Measurements from ENCODE around the gene HIGD1A.

DNA sequence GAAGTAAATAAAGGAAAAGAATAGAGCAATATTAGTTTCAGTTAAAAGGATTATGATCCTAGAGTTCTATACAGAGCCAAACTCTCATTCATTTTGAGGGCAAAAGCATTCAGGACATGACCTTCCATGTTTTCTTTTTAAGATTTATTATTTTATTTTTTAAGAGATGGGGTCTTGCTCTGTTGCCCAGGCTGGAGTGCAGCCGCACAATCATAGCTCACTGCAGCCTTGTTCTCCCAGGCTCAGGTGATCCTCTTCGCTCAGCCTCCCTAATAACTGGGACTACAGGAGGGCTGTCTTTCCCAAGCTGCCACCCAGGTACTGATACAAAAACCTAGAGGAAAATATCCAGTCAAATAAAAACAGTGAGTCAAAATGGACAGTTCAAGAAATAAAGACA is 17.7 kb downstream of the HIGD1A start:
- TF ChIP-seq POLR2A (IDR thresholded peaks at IDR 0.05; ENCODE audit: low read depth, low read length) (no peak), RAD21 (IDR thresholded peaks at IDR 0.05; ENCODE audit: low read length) (no peak), RCOR1 (IDR thresholded peaks at IDR 0.05; ENCODE audit: insufficient replicate concordance, low read length) (no peak), SMC3 (IDR thresholded peaks at IDR 0.05; ENCODE audit: low read depth, low read length) (no peak)
- TF ChIP-seq, protein P1, sequence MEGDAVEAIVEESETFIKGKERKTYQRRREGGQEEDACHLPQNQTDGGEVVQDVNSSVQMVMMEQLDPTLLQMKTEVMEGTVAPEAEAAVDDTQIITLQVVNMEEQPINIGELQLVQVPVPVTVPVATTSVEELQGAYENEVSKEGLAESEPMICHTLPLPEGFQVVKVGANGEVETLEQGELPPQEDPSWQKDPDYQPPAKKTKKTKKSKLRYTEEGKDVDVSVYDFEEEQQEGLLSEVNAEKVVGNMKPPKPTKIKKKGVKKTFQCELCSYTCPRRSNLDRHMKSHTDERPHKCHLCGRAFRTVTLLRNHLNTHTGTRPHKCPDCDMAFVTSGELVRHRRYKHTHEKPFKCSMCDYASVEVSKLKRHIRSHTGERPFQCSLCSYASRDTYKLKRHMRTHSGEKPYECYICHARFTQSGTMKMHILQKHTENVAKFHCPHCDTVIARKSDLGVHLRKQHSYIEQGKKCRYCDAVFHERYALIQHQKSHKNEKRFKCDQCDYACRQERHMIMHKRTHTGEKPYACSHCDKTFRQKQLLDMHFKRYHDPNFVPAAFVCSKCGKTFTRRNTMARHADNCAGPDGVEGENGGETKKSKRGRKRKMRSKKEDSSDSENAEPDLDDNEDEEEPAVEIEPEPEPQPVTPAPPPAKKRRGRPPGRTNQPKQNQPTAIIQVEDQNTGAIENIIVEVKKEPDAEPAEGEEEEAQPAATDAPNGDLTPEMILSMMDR (conservative IDR thresholded peaks at IDR 0.05; ENCODE audit: low read depth, low read length), result no peak

Data from IMR-90 (cell line).